Measurements from ENCODE around the gene MBIP. TPM values are rescaled to one million over a fixed set of nuclear protein-coding genes. Genes with fewer than 3 reads are reported as not detected.

Gene MBIP
- total RNA-seq, 1 donor = 17.4 TPM

DNA sequence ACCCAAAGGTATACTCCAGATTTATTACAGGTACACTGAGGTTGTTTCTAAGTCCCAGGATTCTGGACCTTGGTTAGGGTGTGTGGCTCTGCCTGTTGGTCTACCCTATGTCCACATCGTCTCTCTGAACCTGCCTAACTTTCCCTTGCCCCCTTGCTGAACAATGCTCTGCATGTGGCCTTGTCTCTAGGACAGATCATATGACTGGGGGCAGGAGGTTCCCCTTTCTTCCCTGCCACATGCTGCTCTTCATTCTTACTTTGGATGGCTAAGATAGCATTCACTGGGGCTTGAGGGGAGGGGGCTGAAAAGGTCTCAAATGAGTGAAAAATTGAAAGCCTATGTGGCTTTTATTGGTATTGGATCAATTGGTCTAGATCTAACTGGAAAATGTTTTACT lies 49.2 kb downstream of the MBIP start:
- TF ChIP-seq CTCF (IDR thresholded peaks at IDR 0.05; ENCODE audit: extremely low read depth, low read depth, low read length) = no peak
- DNase-seq (ENCODE audit: insufficient read length, low spot score, missing footprints) = no peak
- H3K4me2 ChIP-seq (ENCODE audit: insufficient read depth, low read length) = no peak overlapping the region
- H3K4me3 ChIP-seq (ENCODE audit: insufficient read depth, low read length) = no peak overlapping the region
- H3K4me1 ChIP-seq (ENCODE audit: insufficient read depth, low read length) = peaks cover 4% of the 10 kb centered on the region
- H3K79me2 ChIP-seq (ENCODE audit: insufficient read depth, low read length) = no peaks in the 10 kb centered on the region
- H3K36me3 ChIP-seq (ENCODE audit: insufficient read depth, low read length) = no peaks in the 10 kb centered on the region
- no peak overlapping the region for H2AFZ ChIP-seq (ENCODE audit: low read length)
- peaks cover 36% of the 10 kb centered on the region for H3K27me3 ChIP-seq (ENCODE audit: insufficient read depth, low read length)
- no peaks in the 10 kb centered on the region for H3K9me3 ChIP-seq (ENCODE audit: low read depth, low read length)
- no peak overlapping the region for H3K27ac ChIP-seq (ENCODE audit: low read depth, low read length)
- no peaks in the 10 kb centered on the region for H4K20me1 ChIP-seq (ENCODE audit: insufficient read depth, low read length)

GRCh38 chr14:36270191-36270590 lies 50.2 kb downstream of the MBIP start:
- no peaks in the 10 kb centered on the region for H3K9me3 ChIP-seq (ENCODE audit: low read depth, low read length)
- no peak overlapping the region for H3K27ac ChIP-seq (ENCODE audit: low read depth, low read length)
- no peak overlapping the region for H2AFZ ChIP-seq (ENCODE audit: low read length)
- H3K36me3 ChIP-seq (ENCODE audit: insufficient read depth, low read length) = no peaks in the 10 kb centered on the region
- peaks cover 38% of the 10 kb centered on the region for H3K27me3 ChIP-seq (ENCODE audit: insufficient read depth, low read length)
- TF ChIP-seq CTCF (IDR thresholded peaks at IDR 0.05; ENCODE audit: extremely low read depth, low read depth, low read length) = no peak
- no peak overlapping the region for H3K4me3 ChIP-seq (ENCODE audit: insufficient read depth, low read length)
- no peak overlapping the region for H3K4me2 ChIP-seq (ENCODE audit: insufficient read depth, low read length)
- H3K79me2 ChIP-seq (ENCODE audit: insufficient read depth, low read length) = no peaks in the 10 kb centered on the region
- no peaks in the 10 kb centered on the region for H4K20me1 ChIP-seq (ENCODE audit: insufficient read depth, low read length)
- peaks cover 4% of the 10 kb centered on the region for H3K4me1 ChIP-seq (ENCODE audit: insufficient read depth, low read length)
- no peak for DNase-seq (ENCODE audit: insufficient read length, low spot score, missing footprints)

DNA sequence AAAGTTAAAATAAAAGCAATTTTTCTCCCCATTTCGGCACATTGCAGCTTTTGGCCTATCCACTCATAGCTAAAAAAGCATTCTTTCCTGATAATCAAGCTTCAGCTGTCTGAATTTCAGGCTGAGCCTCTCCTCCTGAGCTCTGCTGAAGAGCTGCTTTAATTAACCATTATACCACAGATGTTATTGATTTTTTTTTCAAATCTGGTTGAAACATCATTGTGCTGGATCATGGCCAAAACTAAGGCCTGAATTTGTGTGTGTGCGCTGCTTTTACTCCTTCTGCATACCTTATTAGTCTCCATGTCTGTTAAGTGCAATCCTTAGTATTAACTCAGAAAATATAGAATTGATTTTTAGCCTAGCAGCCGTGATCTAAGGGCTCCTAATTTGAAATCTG lies 52.3 kb downstream of the MBIP start:
- Histone ChIP-seq H3K4me2 (ENCODE audit: insufficient read depth, low read length) (no peak overlapping the region), H3K27me3 (ENCODE audit: insufficient read depth, low read length) (peaks cover 30% of the 10 kb centered on the region), H3K36me3 (ENCODE audit: insufficient read depth, low read length) (no peaks in the 10 kb centered on the region), H3K9me3 (ENCODE audit: low read depth, low read length) (no peaks in the 10 kb centered on the region), H2AFZ (ENCODE audit: low read length) (no peak overlapping the region), H3K4me1 (ENCODE audit: insufficient read depth, low read length) (peaks cover 4% of the 10 kb centered on the region), H3K79me2 (ENCODE audit: insufficient read depth, low read length) (no peaks in the 10 kb centered on the region), H3K27ac (ENCODE audit: low read depth, low read length) (no peak overlapping the region), H4K20me1 (ENCODE audit: insufficient read depth, low read length) (no peaks in the 10 kb centered on the region), H3K4me3 (ENCODE audit: insufficient read depth, low read length) (no peak overlapping the region)
- TF ChIP-seq CTCF (IDR thresholded peaks at IDR 0.05; ENCODE audit: extremely low read depth, low read depth, low read length) = no peak
- DNase-seq (ENCODE audit: insufficient read length, low spot score, missing footprints) = no peak

DNA sequence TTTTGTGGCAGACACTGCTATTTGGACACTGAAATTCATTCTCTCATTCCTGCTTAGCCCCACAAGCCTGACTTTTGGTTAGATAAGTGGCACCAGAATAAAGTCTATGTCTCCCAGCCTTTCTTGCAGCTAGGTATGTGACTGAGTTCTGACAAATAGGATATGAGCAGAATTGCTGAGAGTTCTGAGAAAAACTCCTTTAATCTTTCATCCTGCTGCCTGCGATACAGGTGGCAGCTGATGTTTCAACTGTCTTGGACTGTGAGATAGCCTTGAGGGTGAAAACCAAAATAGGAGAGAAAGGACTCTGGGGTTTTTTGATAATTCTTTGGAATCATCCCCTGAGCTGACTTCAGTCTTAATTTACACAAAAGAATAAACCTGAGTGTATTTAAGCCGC lies 55.8 kb downstream of the MBIP start:
- H3K27ac ChIP-seq (ENCODE audit: low read depth, low read length) = no peak overlapping the region
- H3K36me3 ChIP-seq (ENCODE audit: insufficient read depth, low read length) = no peaks in the 10 kb centered on the region
- no peak overlapping the region for H3K4me3 ChIP-seq (ENCODE audit: insufficient read depth, low read length)
- TF ChIP-seq CTCF (IDR thresholded peaks at IDR 0.05; ENCODE audit: extremely low read depth, low read depth, low read length) = no peak
- H3K4me1 ChIP-seq (ENCODE audit: insufficient read depth, low read length) = no peaks in the 10 kb centered on the region
- no peaks in the 10 kb centered on the region for H3K79me2 ChIP-seq (ENCODE audit: insufficient read depth, low read length)
- H4K20me1 ChIP-seq (ENCODE audit: insufficient read depth, low read length) = no peaks in the 10 kb centered on the region
- DNase-seq (ENCODE audit: insufficient read length, low spot score, missing footprints) = no peak
- peaks cover 3% of the 10 kb centered on the region for H3K27me3 ChIP-seq (ENCODE audit: insufficient read depth, low read length)
- H2AFZ ChIP-seq (ENCODE audit: low read length) = no peak overlapping the region
- no peak overlapping the region for H3K4me2 ChIP-seq (ENCODE audit: insufficient read depth, low read length)
- no peaks in the 10 kb centered on the region for H3K9me3 ChIP-seq (ENCODE audit: low read depth, low read length)
